GM03348 (cell line): ENCODE data around the gene GPRIN2.
"Not testable (repeated sequence)": the region's sequence is repeated elsewhere in the genome, so short reads cannot be mapped to it uniquely, and the experiment has no call there.

Source experiments
- DNase-seq: peaks from one replicate; pipeline ENCODE4 v3.0.0; 2012; ENCODE audit warnings: low spot score

GPRIN2 gene

GRCh38 chr10:46556515-46557318 lies at the start of gene GPRIN2:
TSS of gene GPRIN2 (minus strand) at chr10:46556658. CDS start at chr10:46550736, 5,922 bp downstream.
- no peak for DNase-seq

- DNase-seq, result not testable (repeated sequence)
Observed at GRCh38 chr10:46600516-46600915, 44.1 kb upstream of the GPRIN2 start.

- DNase-seq, result not testable (repeated sequence)
Observed at GRCh38 chr10:46597616-46598246, 41.3 kb upstream of the GPRIN2 start.

- DNase-seq, result not testable (repeated sequence)
Observed at GRCh38 chr10:46596570-46596969, 40.1 kb upstream of the GPRIN2 start.

- DNase-seq, result not testable (repeated sequence)
Observed at GRCh38 chr10:46594453-46595063, 38.1 kb upstream of the GPRIN2 start.

- not testable (repeated sequence) for DNase-seq
Observed at GRCh38 chr10:46593307-46593706, 36.8 kb upstream of the GPRIN2 start.

GRCh38 chr10:46591053-46591452 lies 34.6 kb upstream of the GPRIN2 start:
- not testable (repeated sequence) for DNase-seq

- not testable (repeated sequence) for DNase-seq
Observed at GRCh38 chr10:46589589-46589988, 33.1 kb upstream of the GPRIN2 start.

GRCh38 chr10:46588221-46588620 lies 31.8 kb upstream of the GPRIN2 start:
- DNase-seq, result not testable (repeated sequence)

GRCh38 chr10:46587546-46587945 lies 31.1 kb upstream of the GPRIN2 start:
- DNase-seq, result not testable (repeated sequence)

GRCh38 chr10:46585246-46585645 lies 28.8 kb upstream of the GPRIN2 start:
- not testable (repeated sequence) for DNase-seq

GRCh38 chr10:46584196-46584595 lies 27.7 kb upstream of the GPRIN2 start:
- not testable (repeated sequence) for DNase-seq

GRCh38 chr10:46582568-46582967 lies 26.1 kb upstream of the GPRIN2 start:
- DNase-seq, result not testable (repeated sequence)

GRCh38 chr10:46581997-46582396 lies 25.5 kb upstream of the GPRIN2 start:
- DNase-seq, result not testable (repeated sequence)

- not testable (repeated sequence) for DNase-seq
Observed at GRCh38 chr10:46579378-46579777, 22.9 kb upstream of the GPRIN2 start.

- DNase-seq, result not testable (repeated sequence)
Observed at GRCh38 chr10:46578474-46579178, 22.2 kb upstream of the GPRIN2 start, which contains the start of gene SYT15. TSS of gene SYT15 (plus strand) at chr10:46579128. CDS start at chr10:46579169, 41 bp downstream.

- not testable (repeated sequence) for DNase-seq
Observed at GRCh38 chr10:46577624-46578473, 21.4 kb upstream of the GPRIN2 start.

GRCh38 chr10:46573884-46574283 lies 17.4 kb upstream of the GPRIN2 start:
- DNase-seq, result not testable (repeated sequence)

GRCh38 chr10:46573314-46573713 lies 16.9 kb upstream of the GPRIN2 start:
- not testable (repeated sequence) for DNase-seq

GRCh38 chr10:46572765-46573164 lies 16.3 kb upstream of the GPRIN2 start:
- not testable (repeated sequence) for DNase-seq

GRCh38 chr10:46570655-46571054 lies 14.2 kb upstream of the GPRIN2 start:
- DNase-seq, result not testable (repeated sequence)
